ENCODE measurements around the gene KCNJ12. TPM values are rescaled to one million over a fixed set of nuclear protein-coding genes. Genes with fewer than 3 reads are reported as not detected.

Gene KCNJ12
- polyA plus RNA-seq, 3 donors, result not detected

GRCh38 chr17:21359483-21359840 is 16.7 kb upstream of the KCNJ12 start:
- peaks cover 4 to 5% (median 5%) of the 10 kb centered on the region in 3 donors for H3K27me3 Mint-ChIP-seq (ENCODE audit: low read depth in 3 of 3)

GRCh38 chr17:21360048-21360447 is 16.1 kb upstream of the KCNJ12 start:
- Mint-ChIP-seq H3K4me3 (no peak overlapping the region), H3K27ac (no peak overlapping the region), H3K27me3 (ENCODE audit: low read depth in 3 of 3) (peaks cover 3 to 5% (median 4%) of the 10 kb centered on the region in 3 donors), H3K9me3 (peaks cover 0 to 2% (median 0%) of the 10 kb centered on the region in 7 donors), H3K36me3 (no peaks in the 10 kb centered on the region), H3K4me1 (no peaks in the 10 kb centered on the region)
- Histone ChIP-seq H2AFZ (ENCODE audit: insufficient read depth, low read depth, low read length, poor library complexity, severe bottlenecking) (no peak overlapping the region), H3K4me3 (replicated peaks in 1 of 3; ENCODE audit: low read depth in 2 of 3, low read length in 3 of 3) (no peak overlapping the region), H3K4me2 (replicated peaks; ENCODE audit: extremely low read depth, low read length, poor library complexity, severe bottlenecking) (no peak overlapping the region), H3K9ac (ENCODE audit: insufficient read depth, low read length, poor library complexity, severe bottlenecking) (no peak overlapping the region), H3K36me3 (replicated peaks in 1 of 2; ENCODE audit: control insufficient read depth in 1 of 2, insufficient read depth in 2 of 2, low read length in 2 of 2) (no peaks in the 10 kb centered on the region), H4K20me1 (ENCODE audit: insufficient read depth, low read length) (no peaks in the 10 kb centered on the region), H3K9me3 (replicated peaks in 1 of 2; ENCODE audit: control insufficient read depth in 1 of 2, insufficient read depth in 1 of 2, low read length in 2 of 2) (no peaks in the 10 kb centered on the region), H3K27ac (ENCODE audit: low read depth in 1 of 2, low read length in 2 of 2) (no peak overlapping the region), H3K27me3 (ENCODE audit: control insufficient read depth in 2 of 2, insufficient read depth in 2 of 2, low read length in 2 of 2) (no peaks in the 10 kb centered on the region), H3K79me2 (ENCODE audit: insufficient read depth, low read length) (no peaks in the 10 kb centered on the region), H3K4me1 (ENCODE audit: control insufficient read depth in 1 of 2, insufficient read depth in 2 of 2, low read length in 2 of 2) (no peaks in the 10 kb centered on the region)
- 26% methylated on average over 7 of the region's 7 CpGs for WGBS (ENCODE audit: insufficient coverage)
- intact Hi-C loops (cut with micrococcal nuclease), result no loop called here
- DNase-seq, result no peak
- no peak for TF ChIP-seq CTCF (IDR thresholded peaks at IDR 0.05)

More at GRCh38 chr17:21359483-21359840, 16.7 kb upstream of the KCNJ12 start:
- Histone ChIP-seq H3K4me2 (replicated peaks; ENCODE audit: extremely low read depth, low read length, poor library complexity, severe bottlenecking) (no peak overlapping the region), H3K36me3 (replicated peaks in 1 of 2; ENCODE audit: control insufficient read depth in 1 of 2, insufficient read depth in 2 of 2, low read length in 2 of 2) (no peaks in the 10 kb centered on the region), H4K20me1 (ENCODE audit: insufficient read depth, low read length) (no peaks in the 10 kb centered on the region), H3K9ac (ENCODE audit: insufficient read depth, low read length, poor library complexity, severe bottlenecking) (no peak overlapping the region), H2AFZ (ENCODE audit: insufficient read depth, low read depth, low read length, poor library complexity, severe bottlenecking) (no peak overlapping the region), H3K9me3 (replicated peaks in 1 of 2; ENCODE audit: control insufficient read depth in 1 of 2, insufficient read depth in 1 of 2, low read length in 2 of 2) (no peaks in the 10 kb centered on the region), H3K27ac (ENCODE audit: low read depth in 1 of 2, low read length in 2 of 2) (no peak overlapping the region), H3K27me3 (ENCODE audit: control insufficient read depth in 2 of 2, insufficient read depth in 2 of 2, low read length in 2 of 2) (no peaks in the 10 kb centered on the region), H3K79me2 (ENCODE audit: insufficient read depth, low read length) (no peaks in the 10 kb centered on the region), H3K4me1 (ENCODE audit: control insufficient read depth in 1 of 2, insufficient read depth in 2 of 2, low read length in 2 of 2) (no peaks in the 10 kb centered on the region), H3K4me3 (replicated peaks in 1 of 3; ENCODE audit: low read depth in 2 of 3, low read length in 3 of 3) (no peak overlapping the region)
- Mint-ChIP-seq H3K36me3 (no peaks in the 10 kb centered on the region), H3K4me3 (no peak overlapping the region), H3K27ac (no peak overlapping the region), H3K9me3 (peaks cover 0 to 2% (median 0%) of the 10 kb centered on the region in 7 donors), H3K4me1 (no peaks in the 10 kb centered on the region)
- no peak for DNase-seq
- 93% methylated on average over 9 of the region's 9 CpGs for WGBS (ENCODE audit: insufficient coverage)
- no peak for TF ChIP-seq CTCF (IDR thresholded peaks at IDR 0.05)
- intact Hi-C loops (cut with micrococcal nuclease), result no loop called here

Data from CD14-positive monocyte (primary cell).